Measurements from ENCODE around the gene NNMT. TPM values are rescaled to one million over a fixed set of nuclear protein-coding genes. Genes with fewer than 3 reads are reported as not detected.

NNMT gene
- polyA plus RNA-seq, 1 donor from 2014 or later, result not detected

DNA sequence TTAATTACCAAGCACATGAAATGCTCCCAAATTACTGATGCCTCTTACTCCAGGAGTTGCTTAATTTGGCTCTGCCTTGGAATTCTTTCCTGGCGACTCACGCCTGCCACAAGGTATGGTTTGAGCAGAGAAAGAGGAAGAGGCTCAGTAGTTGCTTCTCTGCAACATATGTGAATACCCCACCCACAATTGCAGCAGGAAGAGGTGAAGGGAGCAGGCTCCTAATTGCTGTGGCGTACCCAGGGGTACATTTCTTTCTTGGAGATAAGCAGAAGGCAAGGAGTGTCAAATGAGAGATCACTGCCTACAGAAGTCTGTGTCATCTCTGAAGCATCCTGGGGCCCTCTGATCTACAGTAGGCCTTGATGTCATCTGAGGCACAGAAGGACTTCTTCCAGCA is 10.6 kb upstream of the NNMT start:
- Histone ChIP-seq H3K79me2 (replicated peaks; ENCODE audit: insufficient read depth, low read length) (no peaks in the 10 kb centered on the region), H3K9ac (ENCODE audit: low read length) (no peak overlapping the region), H2AFZ (ENCODE audit: low read depth, low read length) (no peak overlapping the region), H3F3A (ENCODE audit: insufficient read depth, low read length, poor library complexity, severe bottlenecking) (no peaks in the 10 kb centered on the region), H3K9me2 (ENCODE audit: insufficient read depth, low read length) (no peaks in the 10 kb centered on the region), H3K4me3 (ENCODE audit: low read length) (no peak overlapping the region), H4K20me1 (ENCODE audit: insufficient read depth) (no peaks in the 10 kb centered on the region), H3K4me2 (ENCODE audit: low read length) (no peak overlapping the region), H3K27me3 (ENCODE audit: insufficient read depth, low read depth, low read length) (no peaks in the 10 kb centered on the region), H3K36me3 (ENCODE audit: insufficient read depth, low read length) (no peaks in the 10 kb centered on the region), H3K27ac (ENCODE audit: low read length) (no peak overlapping the region), H3K9me3 (ENCODE audit: low read length) (no peaks in the 10 kb centered on the region)
- TF ChIP-seq TAF1 (IDR thresholded peaks at IDR 0.05; ENCODE audit: low read depth), result no peak
- no peak for TF ChIP-seq SMC3 (conservative IDR thresholded peaks at IDR 0.05; ENCODE audit: poor library complexity)
- no peak for TF ChIP-seq EZH2 (IDR thresholded peaks at IDR 0.05; ENCODE audit: borderline replicate concordance, insufficient read depth, low read length, poor library complexity, severe bottlenecking)
- TF ChIP-seq MXI1 (conservative IDR thresholded peaks at IDR 0.05; ENCODE audit: poor library complexity, severe bottlenecking), result no peak
- no peak for TF ChIP-seq POLR2AphosphoS5 (IDR thresholded peaks at IDR 0.05)
- TF ChIP-seq, protein P1, sequence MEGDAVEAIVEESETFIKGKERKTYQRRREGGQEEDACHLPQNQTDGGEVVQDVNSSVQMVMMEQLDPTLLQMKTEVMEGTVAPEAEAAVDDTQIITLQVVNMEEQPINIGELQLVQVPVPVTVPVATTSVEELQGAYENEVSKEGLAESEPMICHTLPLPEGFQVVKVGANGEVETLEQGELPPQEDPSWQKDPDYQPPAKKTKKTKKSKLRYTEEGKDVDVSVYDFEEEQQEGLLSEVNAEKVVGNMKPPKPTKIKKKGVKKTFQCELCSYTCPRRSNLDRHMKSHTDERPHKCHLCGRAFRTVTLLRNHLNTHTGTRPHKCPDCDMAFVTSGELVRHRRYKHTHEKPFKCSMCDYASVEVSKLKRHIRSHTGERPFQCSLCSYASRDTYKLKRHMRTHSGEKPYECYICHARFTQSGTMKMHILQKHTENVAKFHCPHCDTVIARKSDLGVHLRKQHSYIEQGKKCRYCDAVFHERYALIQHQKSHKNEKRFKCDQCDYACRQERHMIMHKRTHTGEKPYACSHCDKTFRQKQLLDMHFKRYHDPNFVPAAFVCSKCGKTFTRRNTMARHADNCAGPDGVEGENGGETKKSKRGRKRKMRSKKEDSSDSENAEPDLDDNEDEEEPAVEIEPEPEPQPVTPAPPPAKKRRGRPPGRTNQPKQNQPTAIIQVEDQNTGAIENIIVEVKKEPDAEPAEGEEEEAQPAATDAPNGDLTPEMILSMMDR (IDR thresholded peaks at IDR 0.05; ENCODE audit: poor library complexity, severe bottlenecking), result no peak
- no peak for TF ChIP-seq EP300 (conservative IDR thresholded peaks at IDR 0.05; ENCODE audit: poor library complexity, severe bottlenecking)
- TF ChIP-seq REST (IDR thresholded peaks at IDR 0.05; ENCODE audit: borderline replicate concordance), result no peak
- no peak for TF ChIP-seq RAD21 (conservative IDR thresholded peaks at IDR 0.05)

DNA sequence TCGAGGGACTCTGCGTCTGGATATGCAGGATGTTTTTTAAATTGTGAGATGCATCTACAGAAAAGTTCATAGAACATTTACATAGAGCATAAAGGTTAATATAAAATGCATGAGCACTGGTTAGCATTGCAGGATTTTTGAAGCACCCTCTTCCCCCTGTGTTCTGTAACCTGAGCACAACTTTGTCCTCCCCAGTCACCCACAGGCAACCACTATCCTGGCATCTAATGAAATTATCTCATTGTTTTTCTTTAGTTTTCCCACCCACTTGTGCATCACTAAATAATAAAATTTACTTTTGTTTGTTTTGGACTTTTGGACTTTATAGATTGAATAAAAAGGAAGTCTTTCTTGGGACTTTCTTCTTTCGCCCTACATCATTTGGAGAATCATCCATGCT is 10.0 kb upstream of the NNMT start:
- Histone ChIP-seq H3K36me3 (ENCODE audit: insufficient read depth, low read length) (no peaks in the 10 kb centered on the region), H3K4me2 (ENCODE audit: low read length) (no peak overlapping the region), H3K9ac (ENCODE audit: low read length) (no peak overlapping the region), H3K4me3 (ENCODE audit: low read length) (no peak overlapping the region), H3K9me3 (ENCODE audit: low read length) (no peaks in the 10 kb centered on the region), H3K27ac (ENCODE audit: low read length) (no peak overlapping the region), H3K9me2 (ENCODE audit: insufficient read depth, low read length) (no peaks in the 10 kb centered on the region), H3K27me3 (ENCODE audit: insufficient read depth, low read depth, low read length) (no peaks in the 10 kb centered on the region), H3F3A (ENCODE audit: insufficient read depth, low read length, poor library complexity, severe bottlenecking) (no peaks in the 10 kb centered on the region), H4K20me1 (ENCODE audit: insufficient read depth) (no peaks in the 10 kb centered on the region), H3K79me2 (replicated peaks; ENCODE audit: insufficient read depth, low read length) (no peaks in the 10 kb centered on the region), H2AFZ (ENCODE audit: low read depth, low read length) (no peak overlapping the region)
- TF ChIP-seq TAF1 (IDR thresholded peaks at IDR 0.05; ENCODE audit: low read depth) (no peak), RAD21 (conservative IDR thresholded peaks at IDR 0.05) (no peak), MXI1 (conservative IDR thresholded peaks at IDR 0.05; ENCODE audit: poor library complexity, severe bottlenecking) (no peak), POLR2AphosphoS5 (IDR thresholded peaks at IDR 0.05) (no peak), EP300 (conservative IDR thresholded peaks at IDR 0.05; ENCODE audit: poor library complexity, severe bottlenecking) (no peak), REST (IDR thresholded peaks at IDR 0.05; ENCODE audit: borderline replicate concordance) (no peak), EZH2 (IDR thresholded peaks at IDR 0.05; ENCODE audit: borderline replicate concordance, insufficient read depth, low read length, poor library complexity, severe bottlenecking) (no peak), SMC3 (conservative IDR thresholded peaks at IDR 0.05; ENCODE audit: poor library complexity) (no peak)
- TF ChIP-seq, protein P1 (IDR thresholded peaks at IDR 0.05; ENCODE audit: poor library complexity, severe bottlenecking), result no peak
